HL-60 (cell line): ENCODE measurements around the gene GPHN.

Experiments used
- DNase-seq, 2 experiments: peaks; one replicate each; pipeline ENCODE4 v3.0.0-alpha.2; 2010 to 2020; ENCODE audit warnings: low read depth in 1 of 2, low spot score in 1 of 2
- H3K27ac ChIP-seq: fragments of 250-450 bp; sonication (Bioruptor Pico); replicated peaks from 2 replicates; pipeline ENCODE4 v1.5.1; 2020; ENCODE audit warnings: mild to moderate bottlenecking, moderate library complexity
- H3K27me3 ChIP-seq: fragments of 250-450 bp; sonication (Bioruptor Pico); 2 replicates; pipeline ENCODE4 v1.5.1; 2021; ENCODE audit warnings: mild to moderate bottlenecking, moderate library complexity; ENCODE audit not compliant: insufficient read depth, poor library complexity, severe bottlenecking
- H3K4me3 ChIP-seq: replicated peaks from 2 replicates; pipeline ENCODE4 v1.5.1; 2011; ENCODE audit warnings: mild to moderate bottlenecking, control low read depth, low read length; ENCODE audit not compliant: insufficient read depth
- GABPA ChIP-seq: IDR thresholded peaks from 2 replicates; pipeline ENCODE4 v1.6.1; 2012; ENCODE audit warnings: low read depth
- POLR2AphosphoS5 ChIP-seq: IDR thresholded peaks from 2 replicates; pipeline ENCODE4 v1.6.1; 2012; ENCODE audit warnings: low read depth
- SPI1 ChIP-seq: IDR thresholded peaks from 2 replicates; pipeline ENCODE4 v1.6.1; 2012; ENCODE audit warnings: low read depth, mild to moderate bottlenecking, borderline replicate concordance
- TF ChIP-seq, protein P1 (sequence below): IDR thresholded peaks from 2 replicates; pipeline ENCODE4 v1.6.1; 2012; ENCODE audit warnings: low read depth; ENCODE audit not compliant: insufficient replicate concordance
- TF ChIP-seq, protein P2 (sequence below): IDR thresholded peaks from one replicate; pipeline ENCODE4 v1.5.1; 2011; ENCODE audit warnings: low read length, control low read depth, inconsistent platforms; ENCODE audit not compliant: insufficient read depth

GPHN gene

DNA sequence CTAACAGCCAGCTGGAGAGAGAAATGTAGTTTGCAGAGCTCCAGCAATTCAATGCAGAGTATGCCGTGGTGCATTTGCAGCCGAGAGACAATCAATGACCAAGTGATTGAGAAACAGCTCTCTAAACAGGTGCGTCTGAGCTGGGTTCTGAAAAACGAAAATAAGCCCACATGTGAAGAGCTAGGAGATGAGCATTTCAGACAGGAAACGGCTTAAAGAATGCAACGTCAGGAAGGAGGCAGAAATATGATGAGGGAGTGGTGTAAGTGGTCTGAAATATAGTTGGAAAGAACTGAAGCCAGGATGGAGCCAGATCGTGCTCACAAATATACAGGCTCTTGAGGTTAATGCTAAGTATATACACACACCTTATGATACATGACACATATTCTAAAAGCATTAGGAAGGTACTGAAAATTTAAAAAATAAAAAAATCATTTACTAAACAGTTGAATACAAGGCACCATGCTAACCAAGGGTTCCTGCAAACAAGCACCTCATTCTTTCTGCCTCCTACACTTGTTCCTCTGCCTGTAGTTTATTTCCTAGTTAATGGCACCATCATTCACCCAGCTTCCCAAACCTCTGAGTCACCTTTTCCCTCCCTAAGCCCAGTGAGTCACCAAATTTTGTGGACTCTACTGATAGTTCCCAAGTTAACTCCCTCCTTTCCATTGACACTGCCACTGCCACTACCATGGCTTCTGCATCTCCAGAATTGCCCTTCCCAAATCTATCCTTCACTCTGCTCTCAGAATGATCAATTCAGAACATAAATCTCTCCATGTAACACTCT lies 679.0 kb downstream of the GPHN start:
- TF ChIP-seq, protein P1, sequence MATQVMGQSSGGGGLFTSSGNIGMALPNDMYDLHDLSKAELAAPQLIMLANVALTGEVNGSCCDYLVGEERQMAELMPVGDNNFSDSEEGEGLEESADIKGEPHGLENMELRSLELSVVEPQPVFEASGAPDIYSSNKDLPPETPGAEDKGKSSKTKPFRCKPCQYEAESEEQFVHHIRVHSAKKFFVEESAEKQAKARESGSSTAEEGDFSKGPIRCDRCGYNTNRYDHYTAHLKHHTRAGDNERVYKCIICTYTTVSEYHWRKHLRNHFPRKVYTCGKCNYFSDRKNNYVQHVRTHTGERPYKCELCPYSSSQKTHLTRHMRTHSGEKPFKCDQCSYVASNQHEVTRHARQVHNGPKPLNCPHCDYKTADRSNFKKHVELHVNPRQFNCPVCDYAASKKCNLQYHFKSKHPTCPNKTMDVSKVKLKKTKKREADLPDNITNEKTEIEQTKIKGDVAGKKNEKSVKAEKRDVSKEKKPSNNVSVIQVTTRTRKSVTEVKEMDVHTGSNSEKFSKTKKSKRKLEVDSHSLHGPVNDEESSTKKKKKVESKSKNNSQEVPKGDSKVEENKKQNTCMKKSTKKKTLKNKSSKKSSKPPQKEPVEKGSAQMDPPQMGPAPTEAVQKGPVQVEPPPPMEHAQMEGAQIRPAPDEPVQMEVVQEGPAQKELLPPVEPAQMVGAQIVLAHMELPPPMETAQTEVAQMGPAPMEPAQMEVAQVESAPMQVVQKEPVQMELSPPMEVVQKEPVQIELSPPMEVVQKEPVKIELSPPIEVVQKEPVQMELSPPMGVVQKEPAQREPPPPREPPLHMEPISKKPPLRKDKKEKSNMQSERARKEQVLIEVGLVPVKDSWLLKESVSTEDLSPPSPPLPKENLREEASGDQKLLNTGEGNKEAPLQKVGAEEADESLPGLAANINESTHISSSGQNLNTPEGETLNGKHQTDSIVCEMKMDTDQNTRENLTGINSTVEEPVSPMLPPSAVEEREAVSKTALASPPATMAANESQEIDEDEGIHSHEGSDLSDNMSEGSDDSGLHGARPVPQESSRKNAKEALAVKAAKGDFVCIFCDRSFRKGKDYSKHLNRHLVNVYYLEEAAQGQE, result no peak
- TF ChIP-seq, protein P2, sequence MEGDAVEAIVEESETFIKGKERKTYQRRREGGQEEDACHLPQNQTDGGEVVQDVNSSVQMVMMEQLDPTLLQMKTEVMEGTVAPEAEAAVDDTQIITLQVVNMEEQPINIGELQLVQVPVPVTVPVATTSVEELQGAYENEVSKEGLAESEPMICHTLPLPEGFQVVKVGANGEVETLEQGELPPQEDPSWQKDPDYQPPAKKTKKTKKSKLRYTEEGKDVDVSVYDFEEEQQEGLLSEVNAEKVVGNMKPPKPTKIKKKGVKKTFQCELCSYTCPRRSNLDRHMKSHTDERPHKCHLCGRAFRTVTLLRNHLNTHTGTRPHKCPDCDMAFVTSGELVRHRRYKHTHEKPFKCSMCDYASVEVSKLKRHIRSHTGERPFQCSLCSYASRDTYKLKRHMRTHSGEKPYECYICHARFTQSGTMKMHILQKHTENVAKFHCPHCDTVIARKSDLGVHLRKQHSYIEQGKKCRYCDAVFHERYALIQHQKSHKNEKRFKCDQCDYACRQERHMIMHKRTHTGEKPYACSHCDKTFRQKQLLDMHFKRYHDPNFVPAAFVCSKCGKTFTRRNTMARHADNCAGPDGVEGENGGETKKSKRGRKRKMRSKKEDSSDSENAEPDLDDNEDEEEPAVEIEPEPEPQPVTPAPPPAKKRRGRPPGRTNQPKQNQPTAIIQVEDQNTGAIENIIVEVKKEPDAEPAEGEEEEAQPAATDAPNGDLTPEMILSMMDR, result no peak
- TF ChIP-seq SPI1 (no peak), POLR2AphosphoS5 (no peak), GABPA (no peak)
- no peak overlapping the region for H3K27ac ChIP-seq
- no peaks in the 10 kb centered on the region for H3K27me3 ChIP-seq
- no peak for DNase-seq
- H3K4me3 ChIP-seq, result no peak overlapping the region

DNA sequence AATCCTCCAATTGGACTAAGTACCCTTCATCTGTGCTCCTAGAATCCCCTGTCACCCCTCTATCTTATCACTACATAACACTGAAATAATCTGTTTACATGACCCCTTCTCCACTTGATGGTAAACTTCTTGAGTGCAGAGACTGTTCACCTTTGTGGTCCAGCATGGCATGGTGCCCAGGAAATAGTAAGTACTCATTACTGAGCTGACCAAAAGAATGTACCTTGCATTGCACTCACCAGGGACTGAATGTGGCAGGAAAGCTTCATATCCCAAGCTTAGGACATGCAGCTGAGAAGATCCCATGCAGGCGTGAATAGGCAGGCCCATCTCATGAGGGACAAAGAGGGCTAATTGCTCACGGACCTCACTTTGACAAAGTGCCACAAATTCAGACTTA lies 679.9 kb downstream of the GPHN start:
- TF ChIP-seq, protein P1, result no peak
- TF ChIP-seq GABPA, result no peak
- TF ChIP-seq POLR2AphosphoS5, result no peak
- Histone ChIP-seq H3K27me3 (no peaks in the 10 kb centered on the region), H3K4me3 (no peak overlapping the region), H3K27ac (no peak overlapping the region)
- DNase-seq, result no peak

DNA sequence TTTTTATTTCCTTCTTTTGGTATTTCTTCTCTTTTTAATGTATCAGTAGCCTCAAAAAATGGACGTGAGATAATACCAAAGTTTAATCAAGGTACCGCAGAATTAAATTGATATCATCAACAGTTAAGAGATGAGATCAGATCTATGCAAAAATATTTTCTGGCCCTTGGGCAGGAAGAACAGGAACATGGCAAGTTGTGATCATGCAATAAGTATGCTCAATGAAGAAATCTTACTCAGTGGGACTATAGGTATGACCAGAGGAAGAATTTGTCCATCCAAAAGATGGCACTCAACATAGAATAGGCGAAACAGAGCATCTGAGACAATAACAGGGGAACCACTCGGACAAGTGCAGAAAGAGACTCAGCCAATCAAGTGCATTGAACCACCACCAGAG lies 680.4 kb downstream of the GPHN start:
- no peak for TF ChIP-seq SPI1
- TF ChIP-seq, protein P2, result no peak
- no peak for TF ChIP-seq POLR2AphosphoS5
- TF ChIP-seq GABPA, result no peak
- TF ChIP-seq, protein P1, result no peak
- DNase-seq, result no peak
- no peak overlapping the region for H3K27ac ChIP-seq

More for the DNA sequence above, 680.4 kb downstream of the GPHN start:
- no peak overlapping the region for H3K4me3 ChIP-seq
- H3K27me3 ChIP-seq, result no peaks in the 10 kb centered on the region
